ENCODE results near the gene GTF2IRD2. TPM values are rescaled to one million over a fixed set of nuclear protein-coding genes. Genes with fewer than 3 reads are reported as not detected.
"Not testable (repeated sequence)": the region's sequence is repeated elsewhere in the genome, so short reads cannot be mapped to it uniquely, and the experiment has no call there.

Gene GTF2IRD2
- 10 to 100 TPM in 1 of 6 experiments, 1 to 10 TPM in 5; 1.3 to 13.9 (median 7.7) TPM for total RNA-seq
- long read RNA-seq, partial matches to known transcripts: 1 of 2 reads
- long read RNA-seq, other reads (novel, unspliced or antisense): 0 of 2 reads

DNA sequence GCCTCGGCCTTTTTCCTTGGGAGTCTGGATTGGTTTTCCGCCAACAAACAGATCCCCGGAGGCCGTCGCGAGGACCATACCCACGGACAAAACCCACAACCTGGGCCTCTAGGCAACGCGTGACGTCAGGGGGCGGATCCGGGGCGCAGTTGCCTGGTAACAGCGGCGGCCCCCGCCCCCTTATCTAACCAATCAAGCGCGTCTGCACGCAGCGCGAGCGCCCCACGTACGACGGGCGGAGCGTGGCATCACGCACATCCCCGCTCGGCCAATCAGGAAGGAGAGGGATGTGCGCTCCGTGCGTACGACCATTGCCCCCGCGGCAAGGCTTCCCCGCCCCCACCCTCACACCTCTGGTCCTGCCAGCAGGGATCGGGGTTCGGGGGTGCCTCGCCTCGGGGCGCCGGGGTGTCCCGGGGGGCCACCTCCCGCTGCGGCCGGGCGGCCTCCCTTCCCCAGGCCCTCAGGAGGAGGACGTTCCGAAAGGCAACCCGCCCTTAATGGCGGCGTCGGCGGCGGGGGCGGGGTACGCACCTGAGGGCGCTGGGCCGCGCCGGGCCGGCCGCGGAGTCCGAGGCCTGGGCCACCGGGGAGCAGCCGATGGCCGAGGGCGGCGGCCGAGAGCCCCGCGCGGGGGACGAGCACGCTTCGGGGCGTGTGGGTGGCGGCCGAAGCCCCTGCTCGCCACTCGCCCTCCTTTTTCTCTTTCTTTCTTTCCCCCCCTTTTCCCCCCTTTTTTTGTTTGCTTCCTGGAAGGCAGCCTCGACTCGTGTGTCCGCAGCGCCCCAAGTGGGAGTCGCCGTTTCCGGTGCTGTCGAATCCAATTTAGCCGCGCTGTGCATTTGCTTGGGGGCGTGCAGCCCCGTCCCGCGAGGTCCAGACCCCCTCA is at the start of gene GTF2IRD2:
Gene GTF2IRD2, minus strand, starts transcription at position 773 of the 889 bp plus-strand sequence. CDS start 15,227 bp downstream, outside the sequence.
- DNase-seq (peak in 1 of 3 donors; percentile 72), ATAC-seq (peak; percentile 91 to 94 (median 92))
- H3K9me3 ChIP-seq; H3K27me3 ChIP-seq; H3K36me3 ChIP-seq; H3K4me1 ChIP-seq; intact Hi-C loops (cut with DNase I): not testable (repeated sequence)
- Histone ChIP-seq H3K27ac (peak within 1 kb of the TSS in 1 of 3 donors; percentile 85), H3K4me3 (peak within 1 kb of the TSS in 1 of 3 donors; percentile 14)
- WGBS (ENCODE audit: insufficient coverage, low coverage, low lambda C conversion rate, missing lambda C conversion rate): no CpG with 5 or more reads among the region's 97 CpGs

- H3K4me3 ChIP-seq: peak overlapping the region; percentile 58 to 75 (median 68)
- ATAC-seq (peak; percentile 90 to 95 (median 91)), DNase-seq (peak; percentile 89 to 93 (median 90))
- H3K27me3 ChIP-seq; H3K4me1 ChIP-seq; H3K9me3 ChIP-seq; intact Hi-C loops (cut with DNase I); H3K36me3 ChIP-seq: not testable (repeated sequence)
- WGBS (ENCODE audit: insufficient coverage, low coverage, low lambda C conversion rate, missing lambda C conversion rate): no CpG with 5 or more reads among the region's 84 CpGs
- peak overlapping the region; percentile 69 to 86 (median 74) for H3K27ac ChIP-seq
- TF ChIP-seq POLR2A (IDR thresholded peaks at IDR 0.05): peak; percentile 70
Measured at GRCh38 chr7:74890158-74891123, 39.0 kb upstream of the GTF2IRD2 start.

DNA sequence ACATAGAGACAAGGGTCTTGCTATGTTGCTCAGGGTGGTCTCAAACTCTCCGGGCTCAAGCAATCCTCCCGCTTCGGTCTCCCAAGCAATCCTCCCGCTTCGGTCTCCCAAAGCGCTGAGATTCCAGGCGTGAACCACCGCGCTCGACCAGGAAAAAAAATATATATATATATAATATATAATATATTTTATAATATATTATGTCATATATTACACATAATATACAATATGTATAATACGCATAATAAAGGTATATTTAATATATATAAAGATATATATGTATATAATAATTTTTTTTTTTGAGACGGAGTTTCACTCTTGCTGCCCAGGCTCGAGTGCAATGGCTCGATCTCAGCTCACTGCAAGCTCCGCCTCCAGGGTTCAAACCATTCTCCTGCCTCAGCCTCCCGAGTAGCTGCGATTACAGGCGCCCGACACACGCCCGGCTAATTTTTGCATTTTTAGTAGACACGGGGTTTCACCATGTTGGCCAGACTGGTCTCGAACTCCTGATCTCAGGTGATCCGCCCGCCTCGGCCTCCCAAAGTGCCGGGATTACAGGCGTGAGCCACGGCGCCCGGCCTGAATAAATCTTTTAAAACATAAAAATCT is 38.2 kb upstream of the GTF2IRD2 start:
- H3K9me3 ChIP-seq; ATAC-seq; intact Hi-C loops (cut with DNase I); H3K27me3 ChIP-seq; DNase-seq; H3K4me1 ChIP-seq; H3K27ac ChIP-seq; H3K36me3 ChIP-seq: not testable (repeated sequence)
- peak overlapping the region in 1 of 3 donors; percentile 39 for H3K4me3 ChIP-seq
- 70% methylated on average over 10 of the region's 31 CpGs for WGBS (ENCODE audit: insufficient coverage, low coverage, low lambda C conversion rate, missing lambda C conversion rate)

DNA sequence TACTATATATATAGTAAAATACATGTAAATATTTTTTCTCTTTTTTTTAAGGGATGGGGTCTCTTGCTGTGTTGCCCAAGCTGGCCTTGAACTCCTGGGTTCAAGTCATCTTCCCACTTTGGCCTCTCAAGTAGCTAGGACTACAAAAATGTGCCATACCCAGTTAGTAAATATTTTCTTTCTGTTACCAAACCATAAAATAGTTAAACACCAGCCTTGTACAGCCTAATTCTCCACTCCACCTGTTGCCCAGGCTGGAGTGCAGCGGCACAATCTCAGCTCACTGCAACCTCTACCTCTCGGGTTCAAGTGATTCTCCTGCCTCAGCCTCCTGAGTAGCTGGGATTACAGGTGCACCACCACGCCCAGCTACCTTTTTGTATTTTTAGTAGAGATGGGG is 33.9 kb upstream of the GTF2IRD2 start:
- no CpG with 5 or more reads among the region's 3 CpGs for WGBS (ENCODE audit: insufficient coverage, low coverage, low lambda C conversion rate, missing lambda C conversion rate)
- intact Hi-C loops (cut with DNase I); H3K27me3 ChIP-seq; DNase-seq; H3K36me3 ChIP-seq; H3K27ac ChIP-seq; H3K4me3 ChIP-seq; ATAC-seq; H3K4me1 ChIP-seq; H3K9me3 ChIP-seq: not testable (repeated sequence)

GRCh38 chr7:74882110-74882509 is 30.7 kb upstream of the GTF2IRD2 start:
- H3K27me3 ChIP-seq; H3K36me3 ChIP-seq; H3K4me1 ChIP-seq; intact Hi-C loops (cut with DNase I); H3K4me3 ChIP-seq; H3K9me3 ChIP-seq; H3K27ac ChIP-seq; DNase-seq: not testable (repeated sequence)
- no CpG with 5 or more reads among the region's 9 CpGs for WGBS (ENCODE audit: insufficient coverage, low coverage, low lambda C conversion rate, missing lambda C conversion rate)
- peak; percentile 22 to 63 (median 50) for ATAC-seq

GRCh38 chr7:74874748-74875512 is 23.5 kb upstream of the GTF2IRD2 start:
- ATAC-seq (peak; percentile 39 to 66 (median 63)), DNase-seq (peak in 1 of 3 donors; percentile 24)
- intact Hi-C loops (cut with DNase I); H3K4me3 ChIP-seq; H3K4me1 ChIP-seq; H3K27me3 ChIP-seq; H3K9me3 ChIP-seq; H3K36me3 ChIP-seq; H3K27ac ChIP-seq: not testable (repeated sequence)
- WGBS (ENCODE audit: insufficient coverage, low coverage, low lambda C conversion rate, missing lambda C conversion rate): 0% methylated on average over 1 of the region's 20 CpGs

- H3K27me3 ChIP-seq; intact Hi-C loops (cut with DNase I); H3K27ac ChIP-seq; H3K36me3 ChIP-seq; H3K9me3 ChIP-seq; H3K4me3 ChIP-seq; DNase-seq; H3K4me1 ChIP-seq: not testable (repeated sequence)
- peak; percentile 37 to 55 (median 52) for ATAC-seq
- WGBS (ENCODE audit: insufficient coverage, low coverage, low lambda C conversion rate, missing lambda C conversion rate): no CpG with 5 or more reads among the region's 10 CpGs
Measured at GRCh38 chr7:74874104-74874747, 22.8 kb upstream of the GTF2IRD2 start.

- WGBS (ENCODE audit: insufficient coverage, low coverage, low lambda C conversion rate, missing lambda C conversion rate): 96% methylated on average over 4 of the region's 9 CpGs
- H3K36me3 ChIP-seq; H3K4me3 ChIP-seq; H3K4me1 ChIP-seq; H3K27me3 ChIP-seq; H3K27ac ChIP-seq; H3K9me3 ChIP-seq; DNase-seq; ATAC-seq; intact Hi-C loops (cut with DNase I): not testable (repeated sequence)
Measured at GRCh38 chr7:74872542-74872941, 21.1 kb upstream of the GTF2IRD2 start.

- 39% methylated on average over 8 of the region's 8 CpGs for WGBS (ENCODE audit: insufficient coverage, low coverage, low lambda C conversion rate, missing lambda C conversion rate)
- H3K4me1 ChIP-seq; H3K9me3 ChIP-seq; intact Hi-C loops (cut with DNase I); H3K36me3 ChIP-seq; H3K4me3 ChIP-seq; H3K27me3 ChIP-seq; H3K27ac ChIP-seq: not testable (repeated sequence)
- peak; percentile 69 to 81 (median 72) for ATAC-seq
- DNase-seq: peak in 1 of 3 donors; percentile 54
Measured at GRCh38 chr7:74865777-74866176, 14.4 kb upstream of the GTF2IRD2 start.
